HepG2 (cell line): ENCODE data around the gene VPS54. TPM values are rescaled to one million over a fixed set of nuclear protein-coding genes. Genes with fewer than 3 reads are reported as not detected.

Experiments
- CHD2 ChIP-seq: IDR thresholded peaks from 2 replicates; pipeline ENCODE4 v1.6.1; 2011; ENCODE audit warnings: low read depth, low read length, improper control_type of control experiment
- FOXM1 ChIP-seq: sonication (generic); formaldehyde crosslinking; IDR thresholded peaks from 2 replicates; pipeline ENCODE4 v1.5.0; 2020; ENCODE audit warnings: missing genetic modification reagents
- NONO ChIP-seq, 2 experiments: fragments of 450-650 bp in 1 of 2; sonication (generic) in 1 of 2; formaldehyde crosslinking in 1 of 2; IDR thresholded peaks in 1 of 2; conservative IDR thresholded peaks in 1 of 2; 2 replicates each; pipeline versions ENCODE4 v1.6.1 to v1.8.0; 2017 to 2022; ENCODE audit warnings: mild to moderate bottlenecking in 1 of 2, missing genetic modification reagents in 1 of 2, moderate library complexity in 1 of 2
- RBFOX2 ChIP-seq: fragments of 200-400 bp; formaldehyde crosslinking; IDR thresholded peaks from 2 replicates; pipeline ENCODE4 v1.6.1; 2017; ENCODE audit warnings: low read depth, mild to moderate bottlenecking, low read length
- SNRNP70 ChIP-seq: fragments of 200-400 bp; formaldehyde crosslinking; IDR thresholded peaks from 2 replicates; pipeline ENCODE4 v1.6.1; 2017; ENCODE audit warnings: mild to moderate bottlenecking, low read depth, low read length, moderate library complexity
- SP4 ChIP-seq: sonication (generic); formaldehyde crosslinking; IDR thresholded peaks from 2 replicates; pipeline ENCODE4 v1.8.1; 2023; ENCODE audit warnings: mild to moderate bottlenecking, missing genetic modification reagents
- TAF15 ChIP-seq: fragments of 200-400 bp; formaldehyde crosslinking; IDR thresholded peaks from one replicate; pipeline ENCODE4 v1.6.1; 2018; ENCODE audit warnings: mild to moderate bottlenecking, low read depth, low read length; ENCODE audit not compliant: poor library complexity, severe bottlenecking
- ZNF430 ChIP-seq: sonication (generic); formaldehyde crosslinking; IDR thresholded peaks from 2 replicates; pipeline ENCODE4 v1.9.0; 2021; ENCODE audit warnings: mild to moderate bottlenecking, missing genetic modification reagents
- polyA plus RNA-seq, 8 experiments: library from polyadenylated mRNA; depleted of rRNA in 3 of 8; stranded (reverse) in 7 of 8; unstranded in 1 of 8; fragments of >200 nt; fragmentation: Illumina TruSeq in 4 of 8; extraction: Trizol in 4 of 8; gene quantifications; 2 replicates each; pipeline versions ENCODE4 v1.2.1 to v1.2.3, GENCODE V29; 2011 to 2016; ENCODE audit warnings: low read depth in 4 of 8, missing spikeins in 1 of 8, mixed read lengths in 1 of 8; ENCODE audit not compliant: insufficient read depth in 1 of 8
- total RNA-seq, 5 experiments: library from RNA; depleted of rRNA; stranded (reverse); fragments of >200 nt; fragmentation: Illumina TruSeq; extraction: Trizol; gene quantifications; 2 replicates each; pipeline ENCODE4 v1.2.3, GENCODE V29; 2016; ENCODE audit warnings: low read depth in 1 of 5
- TF ChIP-seq, protein P1 (sequence below): sonication (generic); formaldehyde crosslinking; IDR thresholded peaks from 2 replicates; pipeline ENCODE4 v1.4.0; 2020; ENCODE audit warnings: mild to moderate bottlenecking, missing genetic modification reagents
- TF ChIP-seq, protein P2 (sequence below): IDR thresholded peaks from 2 replicates; pipeline ENCODE4 v1.6.1; 2012; ENCODE audit warnings: low read depth, low read length, improper control_type of control experiment
- TF ChIP-seq, protein P3 (sequence below): sonication (generic); formaldehyde crosslinking; IDR thresholded peaks from 2 replicates; pipeline ENCODE4 v1.8.1; 2023; ENCODE audit warnings: mild to moderate bottlenecking, moderate library complexity, missing genetic modification reagents
- TF ChIP-seq, protein P4 (sequence below): sonication (generic); formaldehyde crosslinking; conservative IDR thresholded peaks from 2 replicates; pipeline ENCODE4 v1.4.0; 2020; ENCODE audit warnings: mild to moderate bottlenecking, missing genetic modification reagents, moderate library complexity
- TF ChIP-seq, protein P5 (sequence below): sonication (generic); formaldehyde crosslinking; IDR thresholded peaks from 2 replicates; pipeline ENCODE4 v1.9.0; 2021; ENCODE audit warnings: missing genetic modification reagents, borderline replicate concordance

The VPS54 gene
- total and polyA plus RNA-seq, 2 of the 13 experiments (the other 11 are each of a cell fraction or from before 2014, with no cell fraction given) = 64.7 to 77.5 TPM

DNA sequence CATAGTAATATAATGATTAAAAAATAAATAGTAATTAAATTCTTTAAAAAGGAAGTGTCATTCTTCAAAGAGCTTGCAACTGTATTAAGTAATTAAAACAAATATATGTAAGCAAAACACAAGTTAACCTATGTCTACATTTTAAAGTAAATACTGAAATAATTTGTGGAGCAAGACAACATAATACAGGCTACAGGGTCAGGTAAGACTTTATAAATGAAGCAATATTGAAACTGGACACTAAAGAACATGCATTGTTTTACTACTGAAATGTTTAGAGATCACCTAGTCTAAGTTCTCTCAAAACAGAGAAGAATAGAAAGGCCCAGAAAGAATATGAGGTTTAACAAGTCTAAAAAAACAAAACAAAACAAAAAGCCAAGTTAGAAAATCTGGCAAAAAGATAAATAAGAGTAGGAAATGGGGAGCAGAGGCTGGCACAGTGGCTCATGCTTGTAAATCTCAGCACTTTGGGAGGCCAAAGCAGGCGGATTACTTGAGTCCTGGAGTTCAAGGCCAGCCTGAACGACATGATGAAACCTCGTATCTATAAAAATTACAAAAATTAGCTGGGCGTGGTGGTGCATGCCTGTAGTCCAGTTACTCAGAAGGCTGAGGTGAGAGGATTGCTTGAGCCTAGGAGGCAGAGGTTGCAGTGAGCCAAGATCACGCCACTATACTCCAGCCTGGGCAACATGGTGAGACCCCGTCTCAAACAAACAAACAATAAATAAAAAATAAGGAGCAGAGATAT, 34.4 kb downstream of the VPS54 start (continued):
- TF ChIP-seq NONO (IDR thresholded peaks at IDR 0.05) (no peak), NONO (CRISPR knock-in tag; conservative IDR thresholded peaks at IDR 0.05) (0 out of 2 replicates have a peak, but pooled peaks have one; percentile 54), TAF15 (no peak), SNRNP70 (no peak), RBFOX2 (no peak; the same call in 1 of the 2 replicates), CHD2 (no peak), FOXM1 (CRISPR knock-in tag) (no peak), SP4 (CRISPR knock-in tag) (no peak), ZNF430 (CRISPR knock-in tag) (no peak)
- TF ChIP-seq, protein P1, sequence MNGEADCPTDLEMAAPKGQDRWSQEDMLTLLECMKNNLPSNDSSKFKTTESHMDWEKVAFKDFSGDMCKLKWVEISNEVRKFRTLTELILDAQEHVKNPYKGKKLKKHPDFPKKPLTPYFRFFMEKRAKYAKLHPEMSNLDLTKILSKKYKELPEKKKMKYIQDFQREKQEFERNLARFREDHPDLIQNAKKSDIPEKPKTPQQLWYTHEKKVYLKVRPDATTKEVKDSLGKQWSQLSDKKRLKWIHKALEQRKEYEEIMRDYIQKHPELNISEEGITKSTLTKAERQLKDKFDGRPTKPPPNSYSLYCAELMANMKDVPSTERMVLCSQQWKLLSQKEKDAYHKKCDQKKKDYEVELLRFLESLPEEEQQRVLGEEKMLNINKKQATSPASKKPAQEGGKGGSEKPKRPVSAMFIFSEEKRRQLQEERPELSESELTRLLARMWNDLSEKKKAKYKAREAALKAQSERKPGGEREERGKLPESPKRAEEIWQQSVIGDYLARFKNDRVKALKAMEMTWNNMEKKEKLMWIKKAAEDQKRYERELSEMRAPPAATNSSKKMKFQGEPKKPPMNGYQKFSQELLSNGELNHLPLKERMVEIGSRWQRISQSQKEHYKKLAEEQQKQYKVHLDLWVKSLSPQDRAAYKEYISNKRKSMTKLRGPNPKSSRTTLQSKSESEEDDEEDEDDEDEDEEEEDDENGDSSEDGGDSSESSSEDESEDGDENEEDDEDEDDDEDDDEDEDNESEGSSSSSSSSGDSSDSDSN (CRISPR knock-in tag) = no peak
- TF ChIP-seq, protein P2, sequence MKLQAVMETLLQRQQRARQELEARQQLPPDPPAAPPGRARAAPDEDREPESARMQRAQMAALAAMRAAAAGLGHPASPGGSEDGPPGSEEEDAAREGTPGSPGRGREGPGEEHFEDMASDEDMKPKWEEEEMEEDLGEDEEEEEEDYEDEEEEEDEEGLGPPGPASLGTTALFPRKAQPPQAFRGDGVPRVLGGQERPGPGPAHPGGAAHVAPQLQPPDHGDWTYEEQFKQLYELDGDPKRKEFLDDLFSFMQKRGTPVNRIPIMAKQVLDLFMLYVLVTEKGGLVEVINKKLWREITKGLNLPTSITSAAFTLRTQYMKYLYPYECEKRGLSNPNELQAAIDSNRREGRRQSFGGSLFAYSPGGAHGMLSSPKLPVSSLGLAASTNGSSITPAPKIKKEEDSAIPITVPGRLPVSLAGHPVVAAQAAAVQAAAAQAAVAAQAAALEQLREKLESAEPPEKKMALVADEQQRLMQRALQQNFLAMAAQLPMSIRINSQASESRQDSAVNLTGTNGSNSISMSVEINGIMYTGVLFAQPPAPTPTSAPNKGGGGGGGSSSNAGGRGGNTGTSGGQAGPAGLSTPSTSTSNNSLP = peak; percentile 45; the same call in 1 of the 2 replicates
- TF ChIP-seq, protein P3, sequence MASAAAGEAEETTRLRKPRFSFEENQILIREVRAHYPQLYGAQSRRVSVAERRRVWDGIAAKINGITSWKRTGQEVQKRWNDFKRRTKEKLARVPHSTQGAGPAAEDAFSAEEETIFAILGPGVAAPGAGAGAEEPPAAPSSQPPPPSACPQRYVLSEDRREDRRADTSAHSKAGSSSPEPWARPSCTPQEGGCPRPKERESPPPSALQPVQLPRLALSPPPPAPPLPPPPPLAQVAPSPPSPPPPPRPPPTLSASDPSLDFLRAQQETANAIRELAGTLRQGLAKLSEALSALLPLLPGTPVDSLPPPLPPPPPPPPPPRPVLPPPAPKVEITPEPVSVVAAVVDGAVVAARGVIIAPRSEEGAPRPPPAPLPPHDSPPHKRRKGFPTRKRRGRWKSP (CRISPR knock-in tag) = 0 out of 2 replicates have a peak, but pooled peaks have one; percentile 2
- TF ChIP-seq, protein P4, sequence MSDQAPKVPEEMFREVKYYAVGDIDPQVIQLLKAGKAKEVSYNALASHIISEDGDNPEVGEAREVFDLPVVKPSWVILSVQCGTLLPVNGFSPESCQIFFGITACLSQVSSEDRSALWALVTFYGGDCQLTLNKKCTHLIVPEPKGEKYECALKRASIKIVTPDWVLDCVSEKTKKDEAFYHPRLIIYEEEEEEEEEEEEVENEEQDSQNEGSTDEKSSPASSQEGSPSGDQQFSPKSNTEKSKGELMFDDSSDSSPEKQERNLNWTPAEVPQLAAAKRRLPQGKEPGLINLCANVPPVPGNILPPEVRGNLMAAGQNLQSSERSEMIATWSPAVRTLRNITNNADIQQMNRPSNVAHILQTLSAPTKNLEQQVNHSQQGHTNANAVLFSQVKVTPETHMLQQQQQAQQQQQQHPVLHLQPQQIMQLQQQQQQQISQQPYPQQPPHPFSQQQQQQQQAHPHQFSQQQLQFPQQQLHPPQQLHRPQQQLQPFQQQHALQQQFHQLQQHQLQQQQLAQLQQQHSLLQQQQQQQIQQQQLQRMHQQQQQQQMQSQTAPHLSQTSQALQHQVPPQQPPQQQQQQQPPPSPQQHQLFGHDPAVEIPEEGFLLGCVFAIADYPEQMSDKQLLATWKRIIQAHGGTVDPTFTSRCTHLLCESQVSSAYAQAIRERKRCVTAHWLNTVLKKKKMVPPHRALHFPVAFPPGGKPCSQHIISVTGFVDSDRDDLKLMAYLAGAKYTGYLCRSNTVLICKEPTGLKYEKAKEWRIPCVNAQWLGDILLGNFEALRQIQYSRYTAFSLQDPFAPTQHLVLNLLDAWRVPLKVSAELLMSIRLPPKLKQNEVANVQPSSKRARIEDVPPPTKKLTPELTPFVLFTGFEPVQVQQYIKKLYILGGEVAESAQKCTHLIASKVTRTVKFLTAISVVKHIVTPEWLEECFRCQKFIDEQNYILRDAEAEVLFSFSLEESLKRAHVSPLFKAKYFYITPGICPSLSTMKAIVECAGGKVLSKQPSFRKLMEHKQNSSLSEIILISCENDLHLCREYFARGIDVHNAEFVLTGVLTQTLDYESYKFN = peak; percentile 54
- TF ChIP-seq, protein P5, sequence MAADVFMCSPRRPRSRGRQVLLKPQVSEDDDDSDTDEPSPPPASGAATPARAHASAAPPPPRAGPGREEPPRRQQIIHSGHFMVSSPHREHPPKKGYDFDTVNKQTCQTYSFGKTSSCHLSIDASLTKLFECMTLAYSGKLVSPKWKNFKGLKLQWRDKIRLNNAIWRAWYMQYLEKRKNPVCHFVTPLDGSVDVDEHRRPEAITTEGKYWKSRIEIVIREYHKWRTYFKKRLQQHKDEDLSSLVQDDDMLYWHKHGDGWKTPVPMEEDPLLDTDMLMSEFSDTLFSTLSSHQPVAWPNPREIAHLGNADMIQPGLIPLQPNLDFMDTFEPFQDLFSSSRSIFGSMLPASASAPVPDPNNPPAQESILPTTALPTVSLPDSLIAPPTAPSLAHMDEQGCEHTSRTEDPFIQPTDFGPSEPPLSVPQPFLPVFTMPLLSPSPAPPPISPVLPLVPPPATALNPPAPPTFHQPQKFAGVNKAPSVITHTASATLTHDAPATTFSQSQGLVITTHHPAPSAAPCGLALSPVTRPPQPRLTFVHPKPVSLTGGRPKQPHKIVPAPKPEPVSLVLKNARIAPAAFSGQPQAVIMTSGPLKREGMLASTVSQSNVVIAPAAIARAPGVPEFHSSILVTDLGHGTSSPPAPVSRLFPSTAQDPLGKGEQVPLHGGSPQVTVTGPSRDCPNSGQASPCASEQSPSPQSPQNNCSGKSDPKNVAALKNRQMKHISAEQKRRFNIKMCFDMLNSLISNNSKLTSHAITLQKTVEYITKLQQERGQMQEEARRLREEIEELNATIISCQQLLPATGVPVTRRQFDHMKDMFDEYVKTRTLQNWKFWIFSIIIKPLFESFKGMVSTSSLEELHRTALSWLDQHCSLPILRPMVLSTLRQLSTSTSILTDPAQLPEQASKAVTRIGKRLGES = no peak
